HG03439 (cell line): ENCODE results near the gene SYT11.
"Not testable (repeated sequence)": the region's sequence is repeated elsewhere in the genome, so short reads cannot be mapped to it uniquely, and the experiment has no call there.

Experiments used
- ATAC-seq: cut with Tn5 transposase; IDR thresholded peaks from one replicate; pipeline ENCODE4 v1.9.1; 2021; ENCODE audit warnings: mild to moderate bottlenecking, moderate library complexity; ENCODE audit not compliant: unreplicated experiment

Gene SYT11

DNA sequence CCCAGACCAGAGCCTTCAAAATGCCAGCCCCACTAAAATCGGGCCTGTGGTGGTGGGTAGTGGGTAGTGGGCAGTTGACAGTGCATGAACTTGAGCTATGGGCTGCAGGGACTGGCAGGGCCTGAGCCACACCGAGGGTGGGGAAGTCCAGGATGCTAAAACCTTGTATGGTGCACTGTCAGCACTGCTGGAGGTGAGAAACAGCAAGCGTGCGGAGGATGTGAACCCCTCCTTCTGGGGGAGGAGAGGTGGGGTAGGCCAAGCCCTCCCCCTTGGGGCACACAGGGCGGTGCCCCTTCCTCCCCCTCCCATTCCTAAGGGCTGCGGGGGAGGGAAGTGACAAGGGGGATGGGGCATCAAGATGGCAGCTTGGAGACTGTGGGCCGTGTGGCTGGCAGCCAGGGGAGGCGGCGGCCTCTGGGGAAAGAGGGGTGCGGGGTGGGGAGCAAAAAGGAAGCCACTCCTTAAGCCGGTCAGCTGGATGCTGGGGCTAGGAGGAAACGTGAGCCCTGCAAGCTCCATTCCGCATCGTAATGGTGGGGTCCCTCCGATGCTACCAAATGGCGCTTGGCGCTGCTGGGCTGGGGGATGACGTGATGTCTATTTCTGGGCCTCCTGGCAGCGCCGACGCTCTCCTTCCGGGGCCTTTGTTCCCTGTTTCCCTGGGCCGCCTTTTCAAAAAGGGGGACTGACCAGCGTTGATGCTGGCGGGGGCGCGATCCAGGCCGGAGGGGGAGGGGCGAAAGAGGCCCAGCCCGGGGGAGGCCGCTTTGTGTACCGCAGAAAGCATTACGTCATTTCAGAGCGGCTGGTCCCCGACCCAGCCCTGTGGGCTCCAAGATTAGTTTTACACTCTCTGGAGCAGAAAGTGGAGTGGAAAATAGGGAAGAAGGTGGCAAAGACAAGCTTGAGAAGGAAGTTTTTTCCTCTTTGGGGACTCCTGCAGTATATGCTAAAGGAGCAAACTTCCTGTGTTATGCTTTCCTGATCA is 809 bp downstream of the SYT11 start:
- ATAC-seq: no peak

DNA sequence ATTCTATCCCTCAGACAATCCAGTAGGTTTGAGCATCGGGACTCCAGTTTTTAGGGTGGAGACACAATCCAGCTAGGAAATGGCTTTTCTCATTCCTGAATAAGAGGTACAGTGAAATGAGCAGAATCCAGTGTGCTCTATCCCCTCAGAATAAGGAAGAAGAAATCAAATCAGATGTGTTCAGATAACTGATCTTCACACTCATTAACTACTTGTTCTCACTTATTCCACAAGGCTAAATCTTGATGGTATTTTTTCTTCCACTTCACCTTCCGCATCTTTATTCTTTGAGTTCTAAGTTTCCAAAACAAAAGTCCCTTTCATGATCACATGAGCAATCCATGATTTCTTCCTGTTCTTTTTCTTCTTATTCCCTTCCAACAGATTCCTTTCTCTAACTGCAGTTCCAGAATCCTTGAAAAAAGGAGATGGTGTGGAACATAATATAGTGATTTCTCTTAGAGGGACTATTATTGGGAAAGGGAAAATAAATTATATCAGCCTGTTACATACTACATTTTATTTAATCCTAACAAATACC is 1.7 kb downstream of the SYT11 start:
- ATAC-seq: no peak

- no peak for ATAC-seq
Observed at GRCh38 chr1:155861896-155862295, 2.5 kb downstream of the SYT11 start.

GRCh38 chr1:155864393-155864792 is 5.0 kb downstream of the SYT11 start:
- no peak for ATAC-seq

DNA sequence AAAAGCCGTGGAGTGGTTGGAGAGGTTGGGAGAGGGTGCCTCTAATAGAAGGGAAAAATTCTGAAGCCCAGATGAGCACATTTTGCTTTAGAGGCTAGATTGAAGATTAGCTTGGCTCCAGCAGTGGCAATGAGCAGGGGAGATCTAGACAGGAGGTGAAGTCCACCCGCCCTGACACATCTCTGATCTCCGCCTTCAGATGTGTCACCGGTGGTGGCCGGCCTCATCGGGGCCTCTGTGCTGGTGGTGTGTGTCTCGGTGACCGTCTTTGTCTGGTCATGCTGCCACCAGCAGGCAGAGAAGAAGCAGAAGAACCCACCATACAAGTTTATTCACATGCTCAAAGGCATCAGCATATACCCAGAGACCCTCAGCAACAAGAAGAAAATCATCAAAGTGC is 8.4 kb downstream of the SYT11 start:
- ATAC-seq: no peak

DNA sequence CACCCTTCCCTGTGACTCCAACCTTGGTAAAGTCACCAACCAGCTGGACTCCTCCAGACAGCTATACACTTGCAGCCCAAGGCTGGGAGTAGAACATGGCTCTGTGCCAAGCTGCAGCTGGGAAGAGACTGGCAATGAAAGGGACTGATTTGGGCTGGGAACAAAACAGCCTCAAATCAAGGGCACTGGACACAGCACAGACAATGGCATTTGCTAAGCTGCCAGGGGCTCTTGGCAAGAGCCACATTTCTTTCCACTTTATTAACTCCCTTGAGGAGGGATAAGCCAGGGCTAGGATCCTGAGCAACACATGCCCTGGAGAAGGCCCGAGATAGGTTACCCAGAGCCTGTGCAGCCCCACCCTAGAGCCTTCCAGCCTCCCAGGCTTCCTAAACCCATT is 12.0 kb downstream of the SYT11 start:
- no peak for ATAC-seq

- ATAC-seq: no peak
Observed at GRCh38 chr1:155872527-155872926, 13.2 kb downstream of the SYT11 start.

GRCh38 chr1:155873860-155874259 is 14.5 kb downstream of the SYT11 start:
- ATAC-seq: no peak

- no peak for ATAC-seq
Observed at GRCh38 chr1:155877945-155878344, 18.6 kb downstream of the SYT11 start.

DNA sequence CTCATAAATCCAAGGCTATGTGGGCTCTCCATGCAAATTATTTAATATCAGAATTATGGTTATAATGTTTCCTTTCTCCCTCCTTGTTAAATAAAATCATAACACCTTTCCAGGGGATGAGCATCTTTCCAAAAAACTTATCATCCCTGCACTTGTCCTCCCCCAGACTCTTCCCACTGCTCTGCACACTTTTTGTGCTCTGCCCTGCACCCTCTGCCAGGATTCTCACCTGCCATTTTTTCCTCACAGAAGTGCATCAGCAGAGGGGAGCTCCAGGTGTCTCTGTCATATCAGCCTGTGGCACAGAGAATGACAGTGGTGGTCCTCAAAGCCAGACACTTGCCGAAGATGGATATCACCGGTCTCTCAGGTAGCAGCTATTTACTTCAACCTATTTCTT is 20.9 kb downstream of the SYT11 start:
- ATAC-seq: no peak

DNA sequence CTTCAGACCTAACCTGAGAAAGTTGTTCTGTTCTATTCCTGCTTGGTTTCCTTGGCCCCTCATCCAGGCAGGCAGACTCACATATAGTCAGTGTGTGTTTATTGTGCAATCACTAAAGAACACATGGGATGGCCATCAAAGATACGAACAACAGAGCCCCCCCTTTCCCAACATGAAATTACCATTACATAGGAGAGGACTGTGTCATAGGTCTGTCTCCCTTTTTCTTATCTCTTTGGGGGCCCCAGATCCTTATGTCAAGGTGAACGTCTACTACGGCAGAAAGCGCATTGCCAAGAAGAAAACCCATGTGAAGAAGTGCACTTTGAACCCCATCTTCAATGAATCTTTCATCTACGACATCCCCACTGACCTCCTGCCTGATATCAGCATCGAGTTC is 21.6 kb downstream of the SYT11 start:
- no peak for ATAC-seq

GRCh38 chr1:155882235-155882634 is 22.9 kb downstream of the SYT11 start:
- ATAC-seq: no peak

DNA sequence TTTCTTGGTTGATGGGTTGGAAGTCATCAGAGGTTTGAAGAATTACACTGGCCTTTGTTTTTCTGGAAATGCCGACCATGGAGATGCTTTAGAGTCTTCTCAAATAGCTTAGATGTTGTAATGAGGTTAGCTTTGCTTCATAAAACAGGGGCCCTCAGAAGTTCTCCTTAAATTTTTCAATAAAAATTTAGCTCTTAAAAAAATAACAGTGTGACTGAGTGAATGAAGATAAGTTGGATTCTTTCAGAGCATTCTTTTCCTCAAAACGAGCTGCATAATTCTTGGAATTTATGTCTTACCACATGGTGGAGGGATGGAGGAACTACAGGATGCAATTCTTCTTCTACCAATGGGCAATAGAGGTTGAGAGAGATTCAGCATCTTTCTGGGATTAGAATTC is 23.4 kb downstream of the SYT11 start:
- ATAC-seq: no peak

GRCh38 chr1:155884031-155884960 is 24.9 kb downstream of the SYT11 start:
- ATAC-seq: no peak

- ATAC-seq: no peak
Observed at GRCh38 chr1:155884982-155885381, 25.6 kb downstream of the SYT11 start.

GRCh38 chr1:155888481-155888880 is 29.1 kb downstream of the SYT11 start:
- ATAC-seq: no peak

DNA sequence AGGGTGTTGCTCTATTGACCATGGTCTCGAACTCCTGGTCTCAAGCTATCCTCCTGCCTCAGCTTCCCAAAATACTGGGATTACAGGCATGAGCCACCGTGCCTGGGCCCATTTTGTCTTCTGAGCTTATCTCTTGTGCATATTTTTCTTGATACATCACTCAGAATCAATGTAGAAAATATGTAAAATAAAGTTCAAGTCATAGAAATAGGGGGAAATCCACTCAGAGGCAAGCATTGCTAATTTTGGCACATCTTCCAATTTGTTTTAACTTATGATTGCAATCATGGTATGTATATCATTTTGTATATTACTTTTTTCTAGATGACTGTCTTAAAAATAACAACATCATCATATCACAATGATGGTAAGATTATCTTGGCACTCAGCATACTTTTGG is 30.2 kb downstream of the SYT11 start:
- ATAC-seq: no peak

- ATAC-seq: no peak
Observed at GRCh38 chr1:155890251-155890650, 30.9 kb downstream of the SYT11 start.

DNA sequence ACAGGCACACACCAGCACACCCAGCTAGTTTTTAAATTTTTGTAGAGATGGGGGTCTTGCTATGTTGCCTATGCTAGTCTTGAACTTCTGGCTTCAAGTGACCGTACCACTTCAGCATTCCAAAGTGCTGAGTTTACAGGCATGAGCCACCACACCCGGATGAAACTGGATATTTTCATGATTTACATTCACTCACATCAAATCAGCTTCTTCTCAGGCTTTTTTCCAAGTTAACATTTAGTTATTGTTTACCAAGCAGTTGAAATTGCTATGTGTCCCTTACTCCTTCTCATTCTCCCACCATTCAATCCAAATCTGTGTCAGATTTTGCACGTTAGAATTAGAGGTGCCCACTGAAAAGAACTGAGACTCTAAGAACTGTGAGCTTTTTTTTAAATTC is 33.4 kb downstream of the SYT11 start:
- no peak for ATAC-seq

DNA sequence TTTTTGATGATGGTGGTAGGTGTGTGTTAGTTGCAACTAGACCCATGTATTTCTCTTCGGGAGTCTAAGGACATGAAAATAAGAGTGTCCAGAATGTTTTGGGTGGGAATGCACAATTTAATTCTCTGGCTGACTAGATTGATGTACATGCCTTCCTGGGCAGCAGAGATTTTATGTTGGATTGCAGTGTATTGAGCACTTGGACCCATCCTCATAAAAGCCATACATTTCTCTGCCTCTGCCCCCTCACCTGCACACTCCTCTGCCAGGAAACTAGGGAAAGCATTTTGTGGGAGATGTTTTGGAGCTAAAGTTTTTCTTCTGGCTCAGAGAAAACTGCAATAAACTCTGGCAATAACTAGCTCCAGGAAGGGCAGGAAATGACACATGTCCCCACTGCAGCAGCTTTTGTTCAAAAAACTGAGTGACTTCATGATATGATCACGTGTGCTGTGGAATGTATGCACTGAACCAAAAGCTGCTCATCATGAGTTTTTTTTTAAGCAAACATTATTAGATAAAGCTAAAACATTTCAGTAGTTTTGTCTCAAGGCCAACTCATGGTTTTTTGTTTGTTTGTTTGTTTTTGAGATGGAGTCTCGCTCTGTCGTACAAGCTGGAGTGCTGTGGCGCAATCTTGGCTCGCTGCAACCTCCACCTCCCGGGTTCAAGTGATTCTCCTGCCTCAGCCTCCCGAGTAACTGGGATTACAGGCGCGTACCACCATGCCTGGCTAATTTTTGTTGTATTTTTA is 34.2 kb downstream of the SYT11 start:
- ATAC-seq: no peak

DNA sequence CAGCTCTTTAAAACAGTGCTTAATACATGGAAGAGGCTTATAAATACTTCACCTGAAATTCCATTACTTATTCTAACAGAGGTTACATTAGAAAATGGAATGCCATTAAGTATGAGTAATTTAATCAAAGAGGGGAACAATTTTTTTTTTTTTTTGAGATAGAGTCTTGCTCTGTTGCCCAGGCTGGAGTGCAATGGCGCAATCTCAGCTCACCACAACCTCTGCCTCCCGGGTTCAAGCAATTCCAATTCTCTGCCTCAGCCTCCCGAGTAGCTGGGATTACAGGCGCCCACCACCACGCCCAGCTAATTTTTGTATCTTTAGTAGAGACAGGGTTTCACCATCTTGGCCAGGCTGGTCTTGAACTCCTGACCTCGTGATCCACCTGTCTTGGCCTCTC is 36.2 kb downstream of the SYT11 start:
- ATAC-seq: not testable (repeated sequence)
